Measurements from ENCODE around the gene COLGALT1.
"Not testable (repeated sequence)": the region's sequence is repeated elsewhere in the genome, so short reads cannot be mapped to it uniquely, and the experiment has no call there.

GRCh38 chr19:17508558-17508933 lies 46.9 kb upstream of the COLGALT1 start:
- TF ChIP-seq PBX3 (IDR thresholded peaks at IDR 0.05); CHD2 (IDR thresholded peaks at IDR 0.05; ENCODE audit: low read length, partially characterized antibody); POLR2AphosphoS5 (IDR thresholded peaks at IDR 0.05; ENCODE audit: low read depth, low read length); MEF2A (IDR thresholded peaks at IDR 0.05; ENCODE audit: borderline replicate concordance, low read depth); RCOR1 (IDR thresholded peaks at IDR 0.05; ENCODE audit: low read length); JUND (IDR thresholded peaks at IDR 0.05); RFX5 (IDR thresholded peaks at IDR 0.05; ENCODE audit: low read length): not testable (repeated sequence)

Measured in SK-N-SH (cell line).